ENCODE measurements around the gene SLC2A5. TPM values are rescaled to one million over a fixed set of nuclear protein-coding genes. Genes with fewer than 3 reads are reported as not detected.
"Not testable (repeated sequence)": the region's sequence is repeated elsewhere in the genome, so short reads cannot be mapped to it uniquely, and the experiment has no call there.

The SLC2A5 gene
- total RNA-seq, 6 donors from 2014 or later = 0.30 to 11.5 (median 1.2) TPM

DNA sequence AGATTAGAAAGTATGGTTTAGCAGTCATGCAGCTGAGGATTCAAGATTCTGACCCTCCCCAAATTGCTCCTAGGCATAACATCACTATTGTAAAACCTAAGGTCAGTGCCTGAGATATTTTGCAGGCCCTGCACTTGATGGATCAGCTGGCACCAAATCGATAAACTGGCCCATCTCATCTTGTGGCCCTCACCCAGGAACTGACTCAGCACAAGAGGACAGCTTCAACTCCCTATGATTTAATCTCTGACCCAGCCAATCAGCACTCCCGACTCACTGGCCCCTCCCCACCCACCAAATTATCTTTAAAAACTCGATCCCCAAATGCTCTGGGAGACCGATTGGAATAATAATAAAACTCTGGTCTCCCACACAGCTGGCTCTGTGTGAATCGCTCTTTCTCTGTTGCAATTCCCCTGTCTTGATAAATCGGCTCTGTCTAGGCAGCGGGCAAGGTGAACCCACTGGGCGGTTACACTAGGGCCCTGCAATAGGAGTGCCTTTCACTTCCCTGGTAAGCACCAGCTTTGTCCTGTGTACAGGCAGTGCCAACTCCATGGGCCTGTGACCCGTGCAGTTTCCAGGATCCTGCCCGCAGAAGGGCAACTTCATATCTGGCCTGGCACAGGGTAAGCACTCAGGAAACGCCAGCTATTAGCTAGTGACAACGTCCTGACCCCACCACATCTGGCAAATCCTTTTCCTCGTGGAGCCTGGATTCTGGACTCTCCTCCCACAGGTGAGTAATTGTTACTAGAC is 28.7 kb upstream of the SLC2A5 start:
- DNase-seq (no peak), ATAC-seq (ENCODE audit: low FRiP score in 2 of 2) (no peak)
- no peak overlapping the region for H3K4me3 ChIP-seq
- H3K27me3 ChIP-seq = no peaks in the 10 kb centered on the region
- no peaks in the 10 kb centered on the region for H3K4me1 ChIP-seq
- 78 to 85% methylated on average over 11 to 13 of the region's 13 CpGs for WGBS, 2 donors
- H3K36me3 ChIP-seq = peaks cover 0 to 16% (median 5%) of the 10 kb centered on the region in 4 donors
- H3K9me3 ChIP-seq = no peaks in the 10 kb centered on the region
- TF ChIP-seq, protein P1, sequence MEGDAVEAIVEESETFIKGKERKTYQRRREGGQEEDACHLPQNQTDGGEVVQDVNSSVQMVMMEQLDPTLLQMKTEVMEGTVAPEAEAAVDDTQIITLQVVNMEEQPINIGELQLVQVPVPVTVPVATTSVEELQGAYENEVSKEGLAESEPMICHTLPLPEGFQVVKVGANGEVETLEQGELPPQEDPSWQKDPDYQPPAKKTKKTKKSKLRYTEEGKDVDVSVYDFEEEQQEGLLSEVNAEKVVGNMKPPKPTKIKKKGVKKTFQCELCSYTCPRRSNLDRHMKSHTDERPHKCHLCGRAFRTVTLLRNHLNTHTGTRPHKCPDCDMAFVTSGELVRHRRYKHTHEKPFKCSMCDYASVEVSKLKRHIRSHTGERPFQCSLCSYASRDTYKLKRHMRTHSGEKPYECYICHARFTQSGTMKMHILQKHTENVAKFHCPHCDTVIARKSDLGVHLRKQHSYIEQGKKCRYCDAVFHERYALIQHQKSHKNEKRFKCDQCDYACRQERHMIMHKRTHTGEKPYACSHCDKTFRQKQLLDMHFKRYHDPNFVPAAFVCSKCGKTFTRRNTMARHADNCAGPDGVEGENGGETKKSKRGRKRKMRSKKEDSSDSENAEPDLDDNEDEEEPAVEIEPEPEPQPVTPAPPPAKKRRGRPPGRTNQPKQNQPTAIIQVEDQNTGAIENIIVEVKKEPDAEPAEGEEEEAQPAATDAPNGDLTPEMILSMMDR (IDR thresholded peaks at IDR 0.05) = no peak
- TF ChIP-seq POLR2A (IDR thresholded peaks at IDR 0.05) (no peak), POLR2AphosphoS5 (IDR thresholded peaks at IDR 0.05) (no peak), EP300 (IDR thresholded peaks at IDR 0.05) (no peak)
- no peak overlapping the region for H3K27ac ChIP-seq

- Histone ChIP-seq H3K36me3 (no peaks in the 10 kb centered on the region), H3K4me3 (no peak overlapping the region), H3K4me1 (no peaks in the 10 kb centered on the region), H3K9me3 (no peaks in the 10 kb centered on the region), H3K27me3 (no peaks in the 10 kb centered on the region), H3K27ac (no peak overlapping the region)
- 91 to 98% methylated on average over 2 of the region's 2 CpGs for WGBS, 2 donors
- TF ChIP-seq POLR2AphosphoS5 (IDR thresholded peaks at IDR 0.05) = no peak
- TF ChIP-seq, protein P1 (IDR thresholded peaks at IDR 0.05) = no peak
- TF ChIP-seq EP300 (IDR thresholded peaks at IDR 0.05) = no peak
- TF ChIP-seq POLR2A (IDR thresholded peaks at IDR 0.05) = no peak
- ATAC-seq (ENCODE audit: low FRiP score in 2 of 2) (no peak), DNase-seq (no peak)
Observed at GRCh38 chr1:9095818-9096217, 26.4 kb upstream of the SLC2A5 start.

GRCh38 chr1:9093996-9094595 is 24.7 kb upstream of the SLC2A5 start:
- 64 to 81% methylated on average over 18 of the region's 18 CpGs for WGBS, 2 donors
- not testable (repeated sequence) for H3K27ac ChIP-seq

DNA sequence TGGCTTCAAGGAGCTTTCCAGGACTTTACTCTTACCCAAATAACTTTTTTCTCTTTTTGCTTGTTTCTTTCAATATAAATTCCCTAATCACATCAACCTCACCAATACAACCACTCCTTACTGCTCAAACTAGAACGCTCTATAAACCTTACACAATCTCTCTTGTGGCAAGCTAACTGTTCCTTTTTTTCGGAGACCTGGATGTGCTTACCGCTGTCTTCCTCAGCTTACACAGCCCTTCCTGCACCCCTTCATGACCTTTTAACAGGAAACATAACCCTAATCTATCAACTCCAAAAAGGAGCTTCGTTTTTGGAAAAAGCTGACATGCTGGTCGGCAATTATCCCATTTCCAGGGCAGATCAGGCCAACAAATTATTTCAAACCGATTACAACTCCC is 24.1 kb upstream of the SLC2A5 start:
- Histone ChIP-seq H3K27ac (no peak overlapping the region), H3K4me1 (no peaks in the 10 kb centered on the region), H3K27me3 (no peaks in the 10 kb centered on the region), H3K36me3 (no peaks in the 10 kb centered on the region), H3K4me3 (no peak overlapping the region), H3K9me3 (no peaks in the 10 kb centered on the region)
- DNase-seq (no peak), ATAC-seq (ENCODE audit: low FRiP score in 2 of 2) (no peak)
- TF ChIP-seq, protein P1 (IDR thresholded peaks at IDR 0.05) = no peak
- TF ChIP-seq EP300 (IDR thresholded peaks at IDR 0.05) (no peak), POLR2AphosphoS5 (IDR thresholded peaks at IDR 0.05) (no peak), POLR2A (IDR thresholded peaks at IDR 0.05) (no peak)
- 49 to 54% methylated on average over 6 of the region's 6 CpGs for WGBS, 2 donors

More at GRCh38 chr1:9093996-9094595, 24.7 kb upstream of the SLC2A5 start:
- not testable (repeated sequence) for DNase-seq, H3K4me3 ChIP-seq, H3K36me3 ChIP-seq, H3K4me1 ChIP-seq, H3K27me3 ChIP-seq, H3K9me3 ChIP-seq
- ATAC-seq (ENCODE audit: low FRiP score in 2 of 2) = peak in 1 of 2 donors; percentile 10

DNA sequence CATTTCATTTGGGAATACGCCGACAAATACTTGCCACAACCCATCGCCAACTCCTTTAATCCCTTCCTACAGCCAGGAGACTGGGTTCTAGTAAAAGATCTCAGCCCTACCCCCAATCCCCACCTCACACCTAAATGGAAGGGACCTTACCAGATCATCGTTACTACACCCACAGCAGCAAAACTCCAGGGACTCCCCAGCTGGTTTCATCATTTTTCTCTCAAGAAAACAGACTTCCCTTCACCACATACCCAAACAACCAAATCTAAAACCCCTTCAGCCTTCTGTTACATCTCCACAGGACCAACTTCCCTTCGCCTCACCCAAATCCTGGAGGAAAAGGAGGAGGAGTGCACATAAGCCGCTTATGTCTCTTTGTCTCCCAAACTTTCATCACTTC is 23.7 kb upstream of the SLC2A5 start:
- Histone ChIP-seq H3K9me3 (no peaks in the 10 kb centered on the region), H3K27ac (no peak overlapping the region), H3K4me3 (no peak overlapping the region), H3K36me3 (no peaks in the 10 kb centered on the region), H3K27me3 (no peaks in the 10 kb centered on the region), H3K4me1 (peaks cover 0 to 2% (median under 1%) of the 10 kb centered on the region in 4 donors)
- ATAC-seq (ENCODE audit: low FRiP score in 2 of 2) (no peak), DNase-seq (no peak)
- TF ChIP-seq POLR2A (IDR thresholded peaks at IDR 0.05) (no peak), POLR2AphosphoS5 (IDR thresholded peaks at IDR 0.05) (no peak), EP300 (IDR thresholded peaks at IDR 0.05) (no peak)
- TF ChIP-seq, protein P1 (IDR thresholded peaks at IDR 0.05) = no peak
- WGBS, 2 donors = 71 to 85% methylated on average over 6 of the region's 6 CpGs
